GM18868 (cell line): ENCODE measurements around the gene CGNL1.

ENCODE experiments used
- ATAC-seq: cut with Tn5 transposase; IDR thresholded peaks from one replicate; pipeline ENCODE4 v1.9.1; 2021; ENCODE audit warnings: mild to moderate bottlenecking, moderate library complexity; ENCODE audit not compliant: unreplicated experiment

Gene CGNL1

DNA sequence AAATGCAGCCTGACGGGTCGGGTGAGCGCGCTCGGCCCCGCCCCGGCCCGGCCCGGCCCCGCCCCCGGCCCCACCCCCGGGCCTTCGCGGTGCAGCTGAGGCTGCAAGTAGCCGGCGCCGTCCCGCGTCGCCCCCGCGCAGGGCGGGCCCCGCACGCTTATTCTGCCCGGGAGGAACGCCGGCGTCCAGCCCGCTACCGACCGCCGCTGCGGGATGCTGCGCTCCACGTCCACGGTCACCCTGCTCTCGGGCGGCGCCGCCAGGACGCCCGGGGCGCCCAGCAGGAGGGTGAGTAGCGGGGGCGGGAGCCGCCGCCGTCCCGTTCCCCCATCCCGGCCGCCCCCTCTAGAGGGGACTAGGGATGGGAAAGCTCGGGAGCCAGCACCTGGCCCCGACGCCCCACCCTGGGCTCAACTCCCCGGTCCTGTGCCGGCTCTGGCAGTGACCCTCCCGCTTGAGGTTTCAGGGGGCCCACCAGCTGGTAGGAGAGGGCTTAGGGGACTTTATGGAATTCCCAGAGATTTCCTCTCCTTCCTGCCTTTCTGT lies 215.6 kb downstream of the CGNL1 start, which contains the start of gene MYZAP:
Gene MYZAP, plus strand, starts transcription at position 83 of the 546 bp plus-strand sequence. Its CDS starts 131 bp downstream, at position 214.
- no peak for ATAC-seq

DNA sequence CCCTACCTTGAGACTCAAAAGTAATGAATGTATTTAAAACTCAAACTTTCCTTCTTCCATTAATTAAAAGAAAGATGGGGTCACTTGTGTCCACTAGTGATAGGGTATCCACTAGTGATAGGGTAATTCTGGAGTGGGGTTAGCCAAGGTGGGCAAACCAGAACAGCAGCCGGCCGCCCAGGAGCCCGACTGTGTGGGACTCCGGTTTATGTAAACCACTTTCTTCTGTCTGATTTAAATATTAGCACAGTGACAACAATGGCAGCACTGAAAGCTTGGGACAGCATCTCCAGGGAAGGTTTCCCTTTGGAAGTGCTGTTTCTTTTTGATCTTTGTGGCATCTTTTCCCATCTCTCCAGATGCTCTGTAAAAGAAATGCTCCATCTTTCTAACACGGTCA lies 216.1 kb downstream of the CGNL1 start:
- no peak for ATAC-seq

DNA sequence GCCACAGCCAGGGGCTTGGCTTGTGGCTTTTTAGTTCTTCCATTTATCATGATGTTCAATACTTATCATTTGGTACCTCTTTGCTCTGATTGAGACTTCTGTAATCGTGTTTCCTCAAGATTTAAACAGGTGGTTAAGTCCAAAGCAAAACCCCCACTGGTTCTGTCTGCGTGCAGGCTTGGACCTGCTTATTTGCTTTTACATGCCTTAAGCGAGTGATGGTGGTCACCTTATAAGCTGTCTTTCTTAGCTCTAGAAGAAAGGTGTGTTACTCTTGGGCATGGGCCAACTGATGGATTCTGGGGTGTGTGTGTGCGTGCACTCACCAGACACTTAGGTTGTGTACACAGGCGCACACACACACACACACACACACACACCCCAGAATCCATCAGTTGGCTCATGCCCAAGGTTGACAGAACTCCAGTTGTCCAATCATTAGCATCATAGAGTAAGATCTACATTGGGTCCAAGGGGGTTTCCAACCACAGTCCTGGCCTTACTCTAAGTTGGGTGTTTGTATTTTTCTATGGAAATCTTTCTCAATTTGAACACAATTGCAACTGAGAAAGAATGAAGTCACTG lies 216.6 kb downstream of the CGNL1 start:
- no peak for ATAC-seq

DNA sequence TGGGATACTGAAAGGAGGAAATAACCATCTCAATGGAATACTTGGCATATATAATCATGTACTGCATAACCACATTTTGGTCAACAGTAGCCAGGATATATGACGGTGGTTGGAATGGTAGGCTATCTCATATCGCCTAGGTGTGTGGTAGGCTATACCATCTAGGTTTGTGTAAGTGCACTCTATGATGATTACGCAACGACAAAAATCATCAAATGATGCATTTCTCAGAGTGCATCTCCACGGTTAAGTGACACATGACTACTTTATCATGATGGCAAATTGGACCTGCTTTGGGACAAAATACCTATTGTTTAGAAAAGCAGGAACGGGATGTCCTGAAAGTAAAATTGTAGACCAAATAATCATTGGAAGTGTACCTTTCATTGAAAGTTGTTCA lies 218.2 kb downstream of the CGNL1 start:
- no peak for ATAC-seq

DNA sequence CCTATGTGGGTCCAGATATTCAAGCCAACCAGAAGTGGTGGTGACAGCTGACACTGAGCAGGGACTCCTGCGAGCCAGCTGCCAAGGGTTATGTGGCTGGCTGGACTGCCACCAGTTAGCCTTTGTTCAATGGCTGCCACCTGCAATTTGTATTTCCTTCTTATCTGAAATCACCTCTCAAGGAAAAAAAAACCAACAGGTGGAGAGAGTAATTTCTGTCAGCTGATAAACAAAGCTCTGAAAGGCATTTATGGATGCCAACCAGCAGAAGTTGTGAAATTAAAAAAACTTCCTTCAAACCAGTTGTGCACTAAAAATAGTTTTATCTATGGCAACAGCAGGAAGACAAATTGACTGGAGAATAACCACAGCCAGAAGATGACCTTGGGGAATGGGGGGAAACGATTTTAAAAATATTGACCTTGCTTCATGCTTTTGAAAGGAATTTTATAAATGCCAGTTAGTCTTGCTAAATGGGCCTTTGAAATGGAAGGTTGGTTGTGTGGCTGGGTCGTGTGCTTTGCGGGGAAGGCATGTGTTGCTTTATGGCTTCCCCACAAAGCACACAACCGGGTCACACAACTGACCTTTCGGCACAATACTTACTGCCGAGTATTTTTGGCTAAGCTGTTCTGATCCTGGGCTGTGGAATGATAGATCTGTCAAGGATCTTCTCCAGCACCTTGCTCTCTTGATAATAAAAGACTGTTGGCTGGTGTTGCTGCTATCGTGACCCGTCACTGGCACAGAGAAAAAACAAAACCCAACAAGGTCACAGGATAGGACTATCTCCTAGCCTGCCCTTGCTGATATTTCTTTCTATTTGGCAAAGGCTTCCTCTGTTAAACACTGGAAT lies 218.9 kb downstream of the CGNL1 start:
- ATAC-seq: no peak

DNA sequence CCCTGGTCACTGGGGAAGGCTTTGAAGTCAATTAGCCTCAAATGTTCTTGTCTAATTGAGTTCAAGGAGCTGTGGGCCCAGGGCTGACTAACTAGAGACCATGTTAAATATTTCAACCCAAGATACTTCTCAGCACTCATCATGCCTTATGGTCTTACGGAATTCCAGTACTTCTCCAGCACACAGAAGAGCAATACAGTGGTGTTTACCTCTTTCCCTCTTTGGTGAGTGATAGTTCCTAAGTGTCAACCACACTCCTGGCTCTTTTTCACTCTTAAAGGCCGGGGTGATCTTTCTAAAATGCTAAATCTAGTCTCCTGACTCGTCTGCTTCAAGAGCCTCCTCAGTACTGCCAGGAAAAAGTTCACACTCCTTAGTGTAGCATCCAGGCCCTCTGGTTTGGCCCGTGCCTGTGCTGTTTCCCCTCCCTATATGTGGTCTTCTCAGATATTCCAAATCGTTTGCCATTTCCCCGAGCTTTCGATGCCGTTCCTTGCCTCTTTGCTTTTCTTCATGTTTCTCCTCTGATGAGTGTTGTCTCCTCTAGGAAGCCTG lies 220.1 kb downstream of the CGNL1 start:
- ATAC-seq: no peak

DNA sequence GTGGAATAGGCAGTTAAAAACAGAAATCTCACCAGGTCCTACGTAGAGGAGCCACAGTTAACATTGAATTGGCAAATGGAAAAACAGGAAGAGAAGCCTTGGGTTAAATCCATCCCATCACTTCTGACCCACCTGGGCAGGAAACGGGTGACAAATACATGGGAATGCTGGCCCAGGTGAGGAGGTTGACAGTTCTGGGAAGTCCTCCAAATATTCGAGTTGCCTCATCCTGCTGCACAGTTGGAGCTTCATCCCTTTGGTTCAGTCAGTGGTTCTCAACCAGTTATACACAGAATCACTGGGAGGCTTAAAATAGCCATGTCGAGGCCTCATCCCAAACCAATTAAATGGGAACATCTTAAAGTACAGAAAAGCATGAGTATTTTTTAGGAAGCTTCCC lies 220.7 kb downstream of the CGNL1 start:
- ATAC-seq: no peak

DNA sequence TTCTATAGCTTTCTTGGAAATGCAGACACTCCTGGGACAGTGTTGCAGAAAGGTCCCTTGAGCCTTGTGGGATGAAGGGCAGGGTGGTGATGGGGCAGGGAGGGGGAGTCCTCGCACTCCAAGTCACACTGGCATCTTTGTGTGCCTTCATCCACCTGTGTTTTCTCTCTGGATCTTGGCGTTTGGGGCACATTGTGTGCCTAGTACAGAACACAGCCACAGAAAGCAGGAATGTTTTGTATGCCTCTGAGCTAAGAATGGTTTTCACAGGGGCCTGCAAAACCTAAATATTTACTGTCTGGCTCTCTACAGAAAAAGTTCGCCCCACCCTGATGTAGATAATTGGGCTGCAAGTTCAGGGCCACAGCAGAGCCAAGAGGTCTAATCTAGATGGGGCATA lies 221.1 kb downstream of the CGNL1 start:
- no peak for ATAC-seq

DNA sequence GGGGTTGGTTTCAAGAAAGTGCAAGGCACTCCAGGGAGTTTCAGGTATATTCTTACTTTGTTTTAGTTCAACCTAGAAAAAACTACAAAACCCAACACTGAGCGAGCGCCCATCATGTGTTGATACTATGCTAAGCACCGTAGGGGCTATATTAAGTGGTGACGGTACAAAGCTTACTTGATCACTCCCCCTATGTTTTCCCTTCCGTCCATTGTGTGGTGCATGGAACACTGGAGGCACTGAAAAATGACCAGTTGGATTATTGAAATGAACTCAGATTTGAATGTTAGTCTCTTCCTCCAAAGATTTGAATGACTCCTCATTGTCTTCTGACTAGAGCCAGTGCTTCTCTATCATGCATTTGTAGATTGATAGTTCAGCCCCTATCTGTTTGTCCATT lies 222.0 kb downstream of the CGNL1 start:
- no peak for ATAC-seq

DNA sequence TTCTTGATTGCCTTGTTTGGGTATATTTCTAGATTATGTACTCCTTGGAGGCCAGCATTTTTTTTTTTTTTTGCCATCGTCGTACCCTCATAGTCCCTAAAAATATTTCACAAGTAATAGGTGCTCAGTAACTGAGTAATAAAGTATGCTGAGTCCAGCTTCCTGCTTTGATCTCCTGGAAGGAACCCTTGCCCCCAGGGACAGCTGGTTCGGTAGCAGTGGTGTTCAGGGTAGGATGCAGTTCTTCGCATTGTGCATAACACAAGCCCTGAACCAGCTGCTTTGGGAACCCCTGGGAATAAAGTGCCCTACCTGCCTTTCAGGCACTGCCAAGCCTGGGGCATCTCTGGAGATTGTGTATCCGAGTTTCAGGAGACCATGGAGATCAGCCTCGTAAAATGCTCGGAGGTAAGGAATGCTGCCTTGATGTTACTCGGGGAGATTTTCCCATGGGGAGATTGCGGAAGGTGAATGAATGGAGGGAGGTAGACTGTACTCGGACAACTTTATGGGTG lies 223.0 kb downstream of the CGNL1 start:
- ATAC-seq: no peak

DNA sequence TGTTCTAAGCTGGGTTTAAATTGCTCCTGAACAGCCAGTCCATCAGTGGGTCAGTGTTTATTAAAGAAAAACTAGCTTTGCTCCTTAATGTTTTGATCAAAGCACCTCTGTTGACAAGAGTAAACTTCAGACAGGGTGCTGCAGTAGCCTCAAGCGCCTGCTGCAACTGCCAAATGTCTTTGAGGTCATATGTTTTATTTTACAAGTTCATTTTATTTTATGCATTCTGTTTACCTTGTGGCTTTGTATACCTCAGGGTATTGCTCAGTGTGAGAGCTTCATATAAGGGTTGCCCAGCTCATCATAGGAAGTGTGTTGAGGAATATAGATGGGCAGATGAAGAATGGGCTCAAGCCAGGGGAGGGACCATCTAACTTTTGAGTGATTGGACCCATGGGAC lies 223.9 kb downstream of the CGNL1 start:
- ATAC-seq: no peak
